Measurements from ENCODE around the gene CNKSR1. TPM values are rescaled to one million over a fixed set of nuclear protein-coding genes. Genes with fewer than 3 reads are reported as not detected.
A peak's percentile ranks its signal among the peaks of the same experiment; 100 is the strongest.

Gene CNKSR1
- total and polyA plus RNA-seq, 2 of the 8 experiments (the other 6 are each of a cell fraction or from before 2014, with no cell fraction given): 13.9 to 14.5 TPM

- no peak overlapping the region for H2BK15ac ChIP-seq (ENCODE audit: low read length)
- H3K27me3 ChIP-seq (replicated peaks in 1 of 4; ENCODE audit: control insufficient read depth in 3 of 4, extremely low read depth in 1 of 4, insufficient read depth in 3 of 4, low read length in 3 of 4): peaks cover 25 to 79% (median 62%) of the 10 kb centered on the region in 4 experiments
- no peaks in the 10 kb centered on the region for H3K79me2 ChIP-seq (ENCODE audit: control insufficient read depth in 1 of 2, insufficient read depth in 2 of 2, low read length in 2 of 2)
- H3K4me2 ChIP-seq (ENCODE audit: insufficient read depth in 1 of 2, low read depth in 2 of 2, low read length in 2 of 2): peak overlapping the region; percentile 74 to 80
- H2BK12ac ChIP-seq (ENCODE audit: low read depth, low read length): no peak overlapping the region
- peak in 1 of 2 experiments; percentile 72 for DNase-seq (ENCODE audit: low read depth in 1 of 2, low spot score in 2 of 2)
- no peak overlapping the region for H2BK20ac ChIP-seq (ENCODE audit: low read length)
- no peak overlapping the region for H2BK120ac ChIP-seq (replicated peaks; ENCODE audit: low read depth, low read length)
- no peak overlapping the region for H4K5ac ChIP-seq (ENCODE audit: insufficient read length, low read depth, low read length)
- CTCF ChIA-PET (ENCODE audit: partially characterized antibody): interaction anchor here (0.5 to 6.0 kb wide), 8 partner anchors 11 to 655 kb away, joined by 3 to 47 read pairs (median 6); partner anchors contain the start of genes C1orf232, CEP85 and ZNF593
- H3K79me1 ChIP-seq (ENCODE audit: low read depth, low read length): no peaks in the 10 kb centered on the region
- H3K27ac ChIP-seq (ENCODE audit: low read depth, low read length): no peak overlapping the region
- 1% methylated on average over 8 of the region's 9 CpGs; no CpG with 5 or more reads in 1 of the 2 experiments for WGBS, 2 experiments (ENCODE audit: extremely low coverage in 1 of 2, insufficient coverage in 1 of 2, insufficient read length in 1 of 2, insufficient replicate concordance in 2 of 2, low coverage in 1 of 2, low lambda C conversion rate in 2 of 2, missing lambda C conversion rate in 1 of 2)
- no peak overlapping the region for H3K9ac ChIP-seq (replicated peaks in 1 of 4; ENCODE audit: extremely low read depth in 1 of 4, low read depth in 3 of 4, low read length in 3 of 4)
- H2BK5ac ChIP-seq (ENCODE audit: low read depth, low read length): no peak overlapping the region
- no peak overlapping the region for H3K14ac ChIP-seq (ENCODE audit: insufficient read length)
- H3K23me2 ChIP-seq (ENCODE audit: low read depth, low read length): peaks cover 10% of the 10 kb centered on the region
- no peak overlapping the region for H3K56ac ChIP-seq (replicated peaks; ENCODE audit: insufficient read length, low read depth, low read length)
- no peak overlapping the region for H4K91ac ChIP-seq (replicated peaks; ENCODE audit: insufficient read length, low read length)
- no peak overlapping the region for H3K18ac ChIP-seq (ENCODE audit: extremely low read depth, low read length)
- H3K9me3 ChIP-seq (ENCODE audit: insufficient read depth in 2 of 2, low read depth in 1 of 2, low read length in 1 of 2): no peaks in the 10 kb centered on the region
- peaks cover 14 to 40% (median 28%) of the 10 kb centered on the region in 4 experiments for H3K4me1 ChIP-seq (replicated peaks in 1 of 4; ENCODE audit: control insufficient read depth in 3 of 4, insufficient read depth in 4 of 4, low read length in 3 of 4)
- H3K4me3 ChIP-seq (ENCODE audit: extremely low read depth in 1 of 4, insufficient read depth in 2 of 4, low read depth in 3 of 4, low read length in 4 of 4): peak overlapping the region; percentile 6 to 52 (median 13); a peak in 5 of 8 replicates
- H4K8ac ChIP-seq (ENCODE audit: extremely low read depth, insufficient read depth, low read length): no peak overlapping the region
- no peaks in the 10 kb centered on the region for H3K36me3 ChIP-seq (ENCODE audit: control insufficient read depth in 2 of 4, insufficient read depth in 4 of 4, low read length in 3 of 4)
- no peak overlapping the region for H3K4ac ChIP-seq (replicated peaks; ENCODE audit: insufficient read length, low read depth, low read length)
- no peak for FAIRE-seq
- POLR2A ChIA-PET (ENCODE audit: partially characterized antibody): interaction anchor here (0.9 to 2.5 kb wide), 5 partner anchors 9 to 255 kb away, joined by 3 to 6 read pairs (median 3); partner anchors contain the start of genes LIN28A, PDIK1L and ZNF593
- H2AFZ ChIP-seq (ENCODE audit: low read length): no peak overlapping the region
- no peak overlapping the region for H2AK5ac ChIP-seq (ENCODE audit: low read depth, low read length)
- no peak overlapping the region for H3K23ac ChIP-seq (ENCODE audit: insufficient read length)
- H4K20me1 ChIP-seq (replicated peaks in 1 of 2; ENCODE audit: control insufficient read depth in 1 of 2, insufficient read depth in 2 of 2, low read length in 2 of 2): peaks cover 10 to 11% of the 10 kb centered on the region in 2 experiments
- TF ChIP-seq KDM4A (IDR thresholded peaks at IDR 0.05; ENCODE audit: low read depth, low read length, severe bottlenecking) (no peak), HDAC2 (IDR thresholded peaks at IDR 0.05; ENCODE audit: borderline replicate concordance in 1 of 2, low read depth in 2 of 2, low read length in 2 of 2) (no peak), SP1 (IDR thresholded peaks at IDR 0.05; ENCODE audit: low read depth, low read length) (no peak), POLR2AphosphoS5 (IDR thresholded peaks at IDR 0.05; ENCODE audit: low read depth, low read length) (peak; percentile 67; the same call in 1 of the 2 replicates), CREB1 (IDR thresholded peaks at IDR 0.05) (no peak), TCF12 (IDR thresholded peaks at IDR 0.05; ENCODE audit: low read depth, low read length) (peak; percentile 94), EGR1 (IDR thresholded peaks at IDR 0.05; ENCODE audit: borderline replicate concordance, low read depth, low read length) (no peak), SP2 (IDR thresholded peaks at IDR 0.05; ENCODE audit: low read length) (no peak), BRCA1 (IDR thresholded peaks at IDR 0.05; ENCODE audit: low read depth, low read length) (no peak), SP4 (IDR thresholded peaks at IDR 0.05; ENCODE audit: low read length) (no peak), NRF1 (IDR thresholded peaks at IDR 0.05; ENCODE audit: low read depth, low read length) (no peak), USF2 (IDR thresholded peaks at IDR 0.05; ENCODE audit: low read length) (no peak), BACH1 (IDR thresholded peaks at IDR 0.05; ENCODE audit: low read length) (no peak), POU5F1 (IDR thresholded peaks at IDR 0.05; ENCODE audit: low read depth, low read length) (no peak)
Observed at GRCh38 chr1:26154750-26155149, 22.5 kb upstream of the CNKSR1 start.
